Body of pancreas (tissue), 4 donors: ENCODE data around the gene SHANK1. TPM values are rescaled to one million over a fixed set of nuclear protein-coding genes. Genes with fewer than 3 reads are reported as not detected.
"Not testable (repeated sequence)": the region's sequence is repeated elsewhere in the genome, so short reads cannot be mapped to it uniquely, and the experiment has no call there.

Experiments
- ATAC-seq: fragments of 150-250 bp; one replicate; pipeline ENCODE4 v1.9.1; 2016
- DNase-seq, 4 donors: peaks; one replicate each; pipeline ENCODE4 v3.0.0-alpha.2; 2019
- H3K27ac ChIP-seq, 4 donors: fragments of 200-600 bp; sonication (generic); 1 replicate in 3 of 4; 2 replicates in 1 of 4; pipeline versions ENCODE4 v1.5.1 to v1.6.1; 2016 to 2019; ENCODE audit warnings: mild to moderate bottlenecking in 1 of 4, mixed read lengths in 1 of 4, moderate library complexity in 1 of 4
- H3K27me3 ChIP-seq, 2 donors: fragments of 200-600 bp; sonication (generic); one replicate each; pipeline ENCODE4 v1.6.0; 2016; ENCODE audit warnings: mild to moderate bottlenecking in 1 of 2
- H3K36me3 ChIP-seq, 2 donors: fragments of 200-600 bp; sonication (generic); replicated peaks in 1 of 2; 2 replicates each; pipeline ENCODE4 v1.5.1; 2016; ENCODE audit warnings: low read depth in 2 of 2; ENCODE audit not compliant: insufficient read depth in 1 of 2
- H3K4me1 ChIP-seq: fragments of 200-600 bp; sonication (generic); one replicate; pipeline ENCODE4 v1.6.0; 2016
- H3K4me3 ChIP-seq, 2 donors: fragments of 200-600 bp; sonication (generic); 1 replicate in 1 of 2; 2 replicates in 1 of 2; pipeline ENCODE4 v1.5.1; 2016 to 2019
- H3K9me3 ChIP-seq, 3 donors: fragments of 200-600 bp; sonication (generic); 1 replicate in 2 of 3; 2 replicates in 1 of 3; pipeline ENCODE4 v1.5.1; 2016
- CTCF ChIP-seq, 7 experiments: fragments of 450-650 bp in 4 of 7; fragments of 200-600 bp in 3 of 7; sonication (generic) in 3 of 7; IDR thresholded peaks; one replicate each; pipeline ENCODE4 v1.5.1; 2016 to 2019; ENCODE audit warnings: antibody characterized with exemption in 7 of 7
- POLR2A ChIP-seq, 3 donors: fragments of 450-650 bp; IDR thresholded peaks; one replicate each; pipeline ENCODE4 v1.6.1; 2016; ENCODE audit warnings: antibody characterized with exemption in 3 of 3, mild to moderate bottlenecking in 2 of 3
- WGBS, 2 donors: methylation state at CpG; one replicate each; pipeline ENCODE4 v1.1.5; 2017; 5-methylcytosine and 5-hydroxymethylcytosine counted together
- intact Hi-C: fragments of 100-400 bp; cut with DNase I; formaldehyde crosslinking; loops from one replicate; pipeline ENCODE4 v1.15.1; 2023
- total RNA-seq, 2 donors: library from RNA; depleted of rRNA; stranded (reverse); fragments of >200 nt; gene quantifications; one replicate each; pipeline ENCODE4 v1.1.0, GENCODE V29; 2016

Gene SHANK1
- total RNA-seq, 2 donors from 2014 or later = 0.26 to 2.3 TPM

GRCh38 chr19:50759886-50760285 lies 40.3 kb upstream of the SHANK1 start:
- WGBS, 2 donors = 60 to 66% methylated on average over 3 to 4 of the region's 4 CpGs
- H3K4me3 ChIP-seq = no peak overlapping the region
- H3K27me3 ChIP-seq = no peaks in the 10 kb centered on the region
- DNase-seq (no peak), ATAC-seq (no peak)
- H3K9me3 ChIP-seq = no peaks in the 10 kb centered on the region
- intact Hi-C loops = no loop called here
- H3K27ac ChIP-seq = no peak overlapping the region
- TF ChIP-seq POLR2A (IDR thresholded peaks at IDR 0.05) = no peak
- TF ChIP-seq CTCF (IDR thresholded peaks at IDR 0.05) = no peak
- H3K36me3 ChIP-seq = no peaks in the 10 kb centered on the region
- H3K4me1 ChIP-seq = no peaks in the 10 kb centered on the region

- intact Hi-C loops, H3K27ac ChIP-seq, H3K4me3 ChIP-seq, ATAC-seq, H3K9me3 ChIP-seq, H3K4me1 ChIP-seq, DNase-seq, H3K36me3 ChIP-seq, H3K27me3 ChIP-seq: not testable (repeated sequence)
- WGBS, 2 donors = 66 to 70% methylated on average over 7 to 18 of the region's 18 CpGs
Measured at GRCh38 chr19:50759076-50759475, 39.5 kb upstream of the SHANK1 start.

- H3K9me3 ChIP-seq, H3K4me1 ChIP-seq, H3K4me3 ChIP-seq, H3K27ac ChIP-seq, intact Hi-C loops, H3K27me3 ChIP-seq, H3K36me3 ChIP-seq, ATAC-seq, DNase-seq: not testable (repeated sequence)
- WGBS, 2 donors = 84 to 96% methylated on average over 3 of the region's 3 CpGs
Measured at GRCh38 chr19:50757624-50758023, 38.0 kb upstream of the SHANK1 start.

- H3K4me3 ChIP-seq, H3K9me3 ChIP-seq, ATAC-seq, H3K36me3 ChIP-seq, DNase-seq, H3K27ac ChIP-seq, H3K4me1 ChIP-seq, intact Hi-C loops, H3K27me3 ChIP-seq: not testable (repeated sequence)
- 59 to 61% methylated on average over 8 of the region's 8 CpGs for WGBS, 2 donors
Measured at GRCh38 chr19:50756244-50756643, 36.6 kb upstream of the SHANK1 start.

GRCh38 chr19:50753879-50754278 lies 34.3 kb upstream of the SHANK1 start:
- Histone ChIP-seq H3K9me3 (no peaks in the 10 kb centered on the region), H3K27ac (no peak overlapping the region), H3K4me3 (no peak overlapping the region), H3K4me1 (no peaks in the 10 kb centered on the region), H3K36me3 (no peaks in the 10 kb centered on the region), H3K27me3 (peaks cover 0 to 4% of the 10 kb centered on the region in 2 donors)
- ATAC-seq (no peak), DNase-seq (no peak)
- TF ChIP-seq POLR2A (IDR thresholded peaks at IDR 0.05) = no peak
- TF ChIP-seq CTCF (IDR thresholded peaks at IDR 0.05) = no peak
- 70 to 79% methylated on average over 4 of the region's 4 CpGs for WGBS, 2 donors
- intact Hi-C loops = no loop called here

- no peaks in the 10 kb centered on the region for H3K4me1 ChIP-seq
- no peaks in the 10 kb centered on the region for H3K9me3 ChIP-seq
- no peak for DNase-seq
- 29 to 45% methylated on average over 4 to 15 of the region's 15 CpGs for WGBS, 2 donors
- peaks cover 0 to 4% of the 10 kb centered on the region in 2 donors for H3K27me3 ChIP-seq
- H3K27ac ChIP-seq = no peak overlapping the region
- no peak overlapping the region for H3K4me3 ChIP-seq
- no peaks in the 10 kb centered on the region for H3K36me3 ChIP-seq
- TF ChIP-seq CTCF (IDR thresholded peaks at IDR 0.05) (no peak), POLR2A (IDR thresholded peaks at IDR 0.05) (no peak)
- intact Hi-C loops = no loop called here
- no peak for ATAC-seq
Measured at GRCh38 chr19:50750010-50750409, 30.4 kb upstream of the SHANK1 start.
